ENCODE data around the gene PSORS1C2.

- TF ChIP-seq, protein P1, sequence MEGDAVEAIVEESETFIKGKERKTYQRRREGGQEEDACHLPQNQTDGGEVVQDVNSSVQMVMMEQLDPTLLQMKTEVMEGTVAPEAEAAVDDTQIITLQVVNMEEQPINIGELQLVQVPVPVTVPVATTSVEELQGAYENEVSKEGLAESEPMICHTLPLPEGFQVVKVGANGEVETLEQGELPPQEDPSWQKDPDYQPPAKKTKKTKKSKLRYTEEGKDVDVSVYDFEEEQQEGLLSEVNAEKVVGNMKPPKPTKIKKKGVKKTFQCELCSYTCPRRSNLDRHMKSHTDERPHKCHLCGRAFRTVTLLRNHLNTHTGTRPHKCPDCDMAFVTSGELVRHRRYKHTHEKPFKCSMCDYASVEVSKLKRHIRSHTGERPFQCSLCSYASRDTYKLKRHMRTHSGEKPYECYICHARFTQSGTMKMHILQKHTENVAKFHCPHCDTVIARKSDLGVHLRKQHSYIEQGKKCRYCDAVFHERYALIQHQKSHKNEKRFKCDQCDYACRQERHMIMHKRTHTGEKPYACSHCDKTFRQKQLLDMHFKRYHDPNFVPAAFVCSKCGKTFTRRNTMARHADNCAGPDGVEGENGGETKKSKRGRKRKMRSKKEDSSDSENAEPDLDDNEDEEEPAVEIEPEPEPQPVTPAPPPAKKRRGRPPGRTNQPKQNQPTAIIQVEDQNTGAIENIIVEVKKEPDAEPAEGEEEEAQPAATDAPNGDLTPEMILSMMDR (IDR thresholded peaks at IDR 0.05; ENCODE audit: low read depth, low read length) = no peak
- TF ChIP-seq EZH2phosphoT487 (IDR thresholded peaks at IDR 0.05; ENCODE audit: low read depth) = no peak
Measured at GRCh38 chr6:31125162-31125561, 13.7 kb downstream of the PSORS1C2 start.
